GM06990 (cell line): ENCODE results near the gene THEM4.

Source experiments
- DNase-seq: peaks from one replicate; pipeline ENCODE4 v3.0.0-alpha.2; 2011; ENCODE audit not compliant: insufficient read length; ENCODE audit errors: extremely low read depth
- H3K27me3 ChIP-seq: replicated peaks from 2 replicates; pipeline ENCODE4 v1.6.0; 2011; ENCODE audit warnings: low read length; ENCODE audit not compliant: control insufficient read depth, insufficient read depth
- H3K36me3 ChIP-seq: 2 replicates; pipeline ENCODE4 v1.5.1; 2011; ENCODE audit warnings: low read length; ENCODE audit not compliant: control insufficient read depth, insufficient read depth
- H3K4me3 ChIP-seq: replicated peaks from 2 replicates; pipeline ENCODE4 v1.5.1; 2011; ENCODE audit warnings: low read depth, mild to moderate bottlenecking, control low read depth, low read length
- CTCF ChIP-seq: IDR thresholded peaks from 2 replicates; pipeline ENCODE4 v1.5.1; 2011; ENCODE audit warnings: low read length, control low read depth, mild to moderate bottlenecking, inconsistent platforms; ENCODE audit not compliant: insufficient read depth, poor library complexity, severe bottlenecking

THEM4 gene

GRCh38 chr1:151831256-151831591 is 78.1 kb downstream of the THEM4 start:
- no peak for DNase-seq
- TF ChIP-seq CTCF = no peak
- Histone ChIP-seq H3K36me3 (no peaks in the 10 kb centered on the region), H3K4me3 (no peak overlapping the region), H3K27me3 (no peaks in the 10 kb centered on the region; the same call in 1 of the 2 replicates)

GRCh38 chr1:151830055-151830454 is 79.3 kb downstream of the THEM4 start:
- DNase-seq = no peak
- H3K4me3 ChIP-seq = no peak overlapping the region
- H3K27me3 ChIP-seq = no peaks in the 10 kb centered on the region; the same call in 1 of the 2 replicates
- no peak for TF ChIP-seq CTCF
- H3K36me3 ChIP-seq = no peaks in the 10 kb centered on the region

DNA sequence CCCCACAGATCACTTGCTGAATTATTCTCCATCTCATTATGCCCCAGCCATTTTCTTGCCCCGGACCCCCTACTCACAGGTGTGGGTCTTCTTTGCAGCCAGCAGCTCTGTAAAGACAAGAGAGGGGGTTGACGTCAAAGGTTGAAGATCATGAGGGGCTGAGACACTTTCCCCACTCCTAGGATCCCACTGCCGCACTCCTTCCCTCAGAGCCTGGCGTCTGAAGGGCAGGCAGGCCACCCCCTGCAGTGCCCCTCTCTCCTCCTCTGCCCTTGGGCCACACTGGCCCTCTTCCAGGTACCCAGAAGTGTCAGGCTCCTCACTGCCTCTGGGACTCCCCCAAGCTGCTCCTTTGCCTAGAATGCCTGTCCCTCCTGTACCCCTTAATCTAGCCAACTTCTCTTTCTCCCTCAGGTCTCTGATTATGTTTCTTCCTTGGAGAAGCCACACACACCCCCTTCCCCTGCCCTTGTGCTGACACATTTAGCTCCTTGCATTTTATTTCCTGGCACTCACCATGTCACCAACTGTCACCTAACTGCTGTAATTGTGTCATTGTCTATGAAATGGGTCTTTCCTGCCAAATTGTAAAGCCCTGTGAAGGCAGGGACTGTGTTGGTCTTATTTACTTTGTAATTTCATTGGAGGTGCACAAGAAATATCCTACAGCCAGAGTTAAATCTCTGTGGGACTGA is 79.8 kb downstream of the THEM4 start:
- H3K4me3 ChIP-seq = no peak overlapping the region
- no peak for TF ChIP-seq CTCF
- H3K36me3 ChIP-seq = no peaks in the 10 kb centered on the region
- no peaks in the 10 kb centered on the region; the same call in 1 of the 2 replicates for H3K27me3 ChIP-seq
- DNase-seq = no peak

- no peak for DNase-seq
- no peaks in the 10 kb centered on the region for H3K36me3 ChIP-seq
- TF ChIP-seq CTCF = no peak
- peaks cover 1% of the 10 kb centered on the region for H3K27me3 ChIP-seq
- H3K4me3 ChIP-seq = no peak overlapping the region
Observed at GRCh38 chr1:151828921-151829320, 80.4 kb downstream of the THEM4 start.

DNA sequence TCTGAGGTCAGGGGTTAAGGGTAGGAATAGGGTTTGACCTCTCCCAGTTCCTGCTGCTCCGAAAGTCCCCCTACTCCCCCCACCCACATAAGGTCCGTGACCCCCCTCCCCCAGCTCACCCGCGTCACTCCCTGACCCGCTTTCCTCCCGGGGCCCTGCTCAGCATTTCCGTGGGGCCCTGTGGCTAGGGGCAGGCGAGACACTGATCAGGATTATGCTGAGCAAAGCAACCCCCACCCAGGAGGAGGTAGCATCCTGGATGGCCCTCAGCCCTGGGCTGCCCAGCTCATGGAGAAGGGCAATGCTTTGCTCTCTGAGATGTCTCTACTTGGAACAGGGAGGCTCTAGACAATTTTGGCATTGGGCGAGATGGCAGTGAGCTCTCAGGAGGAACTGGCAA is 81.5 kb downstream of the THEM4 start:
- Histone ChIP-seq H3K4me3 (no peak overlapping the region), H3K27me3 (peaks cover 1% of the 10 kb centered on the region)
- TF ChIP-seq CTCF = no peak

More for the DNA sequence above, 81.5 kb downstream of the THEM4 start:
- H3K36me3 ChIP-seq = no peaks in the 10 kb centered on the region
- DNase-seq = no peak
